B cell (primary cell): ENCODE measurements around the gene DLGAP4. TPM values are rescaled to one million over a fixed set of nuclear protein-coding genes. Genes with fewer than 3 reads are reported as not detected.

Experiments used
- ATAC-seq: fragments of 200-7000 bp; cut with Tn5 transposase; one replicate; pipeline ENCODE4 v1.10.0; 2021; ENCODE audit warnings: low read depth, mild to moderate bottlenecking, moderate number of reproducible peaks, moderate library complexity
- CTCF ChIA-PET: fragments of 350-600 bp; sonication (Branson Sonifier 250); formaldehyde crosslinking; loops from one replicate; lab custom pipeline; 2021; ENCODE audit warnings: antibody characterized with exemption, inconsistent platforms; lab: Charles Lee
- POLR2A ChIA-PET: fragments of 350-600 bp; sonication (Branson Sonifier 250); formaldehyde crosslinking; loops from one replicate; lab custom pipeline; 2021; ENCODE audit warnings: antibody characterized with exemption; lab: Charles Lee
- DNase-seq: peaks from one replicate; pipeline ENCODE4 v3.0.0; 2013
- H2AFZ ChIP-seq: 2 replicates; pipeline ENCODE4 v1.6.1; 2012; ENCODE audit warnings: mild to moderate bottlenecking, low read depth, low read length; ENCODE audit not compliant: insufficient read depth, poor library complexity, severe bottlenecking
- H3K27ac ChIP-seq, 2 donors: 1 replicate in 1 of 2; 2 replicates in 1 of 2; pipeline ENCODE4 v1.5.1; 2012 to 2013; ENCODE audit warnings: low read length in 2 of 2, mild to moderate bottlenecking in 2 of 2, moderate library complexity in 1 of 2
- H3K27me3 ChIP-seq, 4 experiments: fragments of 200-600 bp in 1 of 4; sonication (generic) in 1 of 4; replicated peaks in 1 of 4; 1 replicate in 2 of 4; 2 replicates in 2 of 4; pipeline versions ENCODE4 v1.6.1 to v1.7.0; 2013 to 2016; ENCODE audit warnings: low read length in 3 of 4, mild to moderate bottlenecking in 2 of 4, mixed read lengths in 1 of 4, moderate library complexity in 1 of 4; ENCODE audit not compliant: insufficient read depth in 4 of 4, control insufficient read depth in 3 of 4; ENCODE audit errors: control extremely low read depth in 1 of 4
- H3K36me3 ChIP-seq, 2 experiments: replicated peaks in 1 of 2; 1 replicate in 1 of 2; 2 replicates in 1 of 2; pipeline versions ENCODE4 v1.6.1 to v1.7.1; 2013; ENCODE audit warnings: low read length in 1 of 2; ENCODE audit not compliant: insufficient read depth in 2 of 2, control insufficient read depth in 1 of 2; ENCODE audit errors: control extremely low read depth in 1 of 2, extremely low read depth in 1 of 2
- H3K4me1 ChIP-seq, 2 donors: fragments of 200-600 bp in 1 of 2; sonication (generic) in 1 of 2; 1 replicate in 1 of 2; 2 replicates in 1 of 2; pipeline versions ENCODE4 v1.5.1 to v1.6.1; 2013 to 2017; ENCODE audit warnings: low read length in 2 of 2; ENCODE audit not compliant: control insufficient read depth in 2 of 2, insufficient read depth in 2 of 2
- H3K4me2 ChIP-seq: replicated peaks from 2 replicates; pipeline ENCODE3; 2012; ENCODE audit warnings: mild to moderate bottlenecking, low read depth, low read length; ENCODE audit not compliant: poor library complexity, severe bottlenecking
- H3K4me3 ChIP-seq, 5 experiments: fragments of 200-600 bp in 1 of 5; sonication (generic) in 1 of 5; 1 replicate in 3 of 5; 2 replicates in 2 of 5; pipeline versions ENCODE4 v1.5.1 to v1.7.0; 2011 to 2016; ENCODE audit warnings: low read length in 4 of 5, mild to moderate bottlenecking in 4 of 5, low read depth in 2 of 5, control low read depth in 1 of 5, moderate library complexity in 1 of 5; ENCODE audit not compliant: insufficient read depth in 1 of 5; ENCODE audit errors: control extremely low read depth in 1 of 5, extremely low read depth in 1 of 5
- H3K79me2 ChIP-seq: fragments of 200-600 bp; sonication (generic); one replicate; pipeline ENCODE4 v1.6.0; 2016; ENCODE audit warnings: low read length; ENCODE audit not compliant: control insufficient read depth, insufficient read depth
- H3K9ac ChIP-seq: fragments of 200-600 bp; sonication (generic); 2 replicates; pipeline ENCODE4 v1.6.1; 2017; ENCODE audit warnings: mild to moderate bottlenecking, low read length, moderate library complexity
- H3K9me3 ChIP-seq, 3 donors: one replicate each; pipeline versions ENCODE4 v1.6.1 to v1.7.1; 2013; ENCODE audit warnings: low read length in 2 of 3; ENCODE audit not compliant: control insufficient read depth in 2 of 3, insufficient read depth in 1 of 3; ENCODE audit errors: control extremely low read depth in 1 of 3
- H4K20me1 ChIP-seq: 2 replicates; pipeline ENCODE4 v1.6.0; 2012; ENCODE audit warnings: mild to moderate bottlenecking, low read length; ENCODE audit not compliant: insufficient read depth, control insufficient read depth, poor library complexity, severe bottlenecking
- H3K27ac Mint-ChIP-seq: one replicate; pipeline ENCODE4 v1.8.0; 2021; ENCODE audit warnings: mixed read lengths
- H3K27me3 Mint-ChIP-seq: one replicate; pipeline ENCODE4 v1.8.0; 2021; ENCODE audit warnings: mixed read lengths
- H3K4me1 Mint-ChIP-seq: one replicate; pipeline ENCODE4 v1.8.0; 2021; ENCODE audit warnings: mixed read lengths
- H3K4me3 Mint-ChIP-seq: one replicate; pipeline ENCODE4 v1.8.0; 2021; ENCODE audit warnings: mixed read lengths
- H3K9me3 Mint-ChIP-seq: one replicate; pipeline ENCODE4 v1.8.0; 2022; ENCODE audit warnings: mixed read lengths; ENCODE audit not compliant: insufficient read depth
- EZH2 ChIP-seq: IDR thresholded peaks from 2 replicates; pipeline ENCODE4 v1.6.1; 2012; ENCODE audit warnings: borderline replicate concordance, low read depth, mild to moderate bottlenecking, moderate library complexity, low read length; ENCODE audit not compliant: insufficient read depth, poor library complexity, severe bottlenecking
- WGBS: methylation state at CpG from one replicate; pipeline ENCODE4 v1.1.5; 2013; ENCODE audit warnings: missing lambda C conversion rate; ENCODE audit not compliant: insufficient coverage; 5-methylcytosine and 5-hydroxymethylcytosine counted together
- intact Hi-C: fragments of 100-400 bp; cut with micrococcal nuclease; formaldehyde crosslinking; loops from one replicate; pipeline ENCODE4 v1.10.0; 2022
- polyA plus RNA-seq: library from polyadenylated mRNA; depleted of rRNA; stranded (reverse); fragments of >200 nt; gene quantifications from 2 replicates; pipeline ENCODE4 v1.2.3, GENCODE V29; 2012
- total RNA-seq, 2 donors: library from RNA; stranded (reverse); fragments of 120-200 nt in 1 of 2; gene quantifications; 1 replicate in 1 of 2; 2 replicates in 1 of 2; pipeline versions ENCODE4 v1.2.3 to v1.2.4, GENCODE V29; 2013 to 2022
- TF ChIP-seq, protein P1 (sequence below): fragments of 200-600 bp; IDR thresholded peaks from one replicate; pipeline ENCODE4 v1.8.0; 2022; ENCODE audit warnings: antibody characterized with exemption, mild to moderate bottlenecking

DLGAP4 gene
- total and polyA plus RNA-seq, 2 donors (not counting 1 experiment from before 2014, with no cell fraction given): 68.8 to 87.8 TPM

GRCh38 chr20:36355469-36356171 is 49.5 kb downstream of the DLGAP4 start:
- no peak overlapping the region for H3K27ac ChIP-seq
- H3K9ac ChIP-seq: no peak overlapping the region
- TF ChIP-seq EZH2: no peak
- TF ChIP-seq, protein P1, sequence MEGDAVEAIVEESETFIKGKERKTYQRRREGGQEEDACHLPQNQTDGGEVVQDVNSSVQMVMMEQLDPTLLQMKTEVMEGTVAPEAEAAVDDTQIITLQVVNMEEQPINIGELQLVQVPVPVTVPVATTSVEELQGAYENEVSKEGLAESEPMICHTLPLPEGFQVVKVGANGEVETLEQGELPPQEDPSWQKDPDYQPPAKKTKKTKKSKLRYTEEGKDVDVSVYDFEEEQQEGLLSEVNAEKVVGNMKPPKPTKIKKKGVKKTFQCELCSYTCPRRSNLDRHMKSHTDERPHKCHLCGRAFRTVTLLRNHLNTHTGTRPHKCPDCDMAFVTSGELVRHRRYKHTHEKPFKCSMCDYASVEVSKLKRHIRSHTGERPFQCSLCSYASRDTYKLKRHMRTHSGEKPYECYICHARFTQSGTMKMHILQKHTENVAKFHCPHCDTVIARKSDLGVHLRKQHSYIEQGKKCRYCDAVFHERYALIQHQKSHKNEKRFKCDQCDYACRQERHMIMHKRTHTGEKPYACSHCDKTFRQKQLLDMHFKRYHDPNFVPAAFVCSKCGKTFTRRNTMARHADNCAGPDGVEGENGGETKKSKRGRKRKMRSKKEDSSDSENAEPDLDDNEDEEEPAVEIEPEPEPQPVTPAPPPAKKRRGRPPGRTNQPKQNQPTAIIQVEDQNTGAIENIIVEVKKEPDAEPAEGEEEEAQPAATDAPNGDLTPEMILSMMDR: no peak
- H3K36me3 ChIP-seq: no peaks in the 10 kb centered on the region
- peaks cover 0 to 2% (median 0%) of the 10 kb centered on the region in 4 experiments for H3K27me3 ChIP-seq
- WGBS: 81% methylated on average over 3 of the region's 5 CpGs
- Mint-ChIP-seq H3K27ac (no peak overlapping the region), H3K27me3 (peaks cover 20% of the 10 kb centered on the region), H3K9me3 (no peaks in the 10 kb centered on the region), H3K4me1 (no peaks in the 10 kb centered on the region), H3K4me3 (no peak overlapping the region)
- H3K4me2 ChIP-seq: no peak overlapping the region
- no peak for ATAC-seq
- no peaks in the 10 kb centered on the region for H3K79me2 ChIP-seq
- intact Hi-C loops: no loop called here
- H4K20me1 ChIP-seq: no peaks in the 10 kb centered on the region
- no peak overlapping the region for H3K4me3 ChIP-seq
- DNase-seq: no peak
- ChIA-PET POLR2A (no interaction called here), CTCF (no interaction called here)
- no peak overlapping the region for H2AFZ ChIP-seq
- no peaks in the 10 kb centered on the region for H3K4me1 ChIP-seq
- H3K9me3 ChIP-seq: peaks cover 0 to 11% (median 2%) of the 10 kb centered on the region in 3 donors

DNA sequence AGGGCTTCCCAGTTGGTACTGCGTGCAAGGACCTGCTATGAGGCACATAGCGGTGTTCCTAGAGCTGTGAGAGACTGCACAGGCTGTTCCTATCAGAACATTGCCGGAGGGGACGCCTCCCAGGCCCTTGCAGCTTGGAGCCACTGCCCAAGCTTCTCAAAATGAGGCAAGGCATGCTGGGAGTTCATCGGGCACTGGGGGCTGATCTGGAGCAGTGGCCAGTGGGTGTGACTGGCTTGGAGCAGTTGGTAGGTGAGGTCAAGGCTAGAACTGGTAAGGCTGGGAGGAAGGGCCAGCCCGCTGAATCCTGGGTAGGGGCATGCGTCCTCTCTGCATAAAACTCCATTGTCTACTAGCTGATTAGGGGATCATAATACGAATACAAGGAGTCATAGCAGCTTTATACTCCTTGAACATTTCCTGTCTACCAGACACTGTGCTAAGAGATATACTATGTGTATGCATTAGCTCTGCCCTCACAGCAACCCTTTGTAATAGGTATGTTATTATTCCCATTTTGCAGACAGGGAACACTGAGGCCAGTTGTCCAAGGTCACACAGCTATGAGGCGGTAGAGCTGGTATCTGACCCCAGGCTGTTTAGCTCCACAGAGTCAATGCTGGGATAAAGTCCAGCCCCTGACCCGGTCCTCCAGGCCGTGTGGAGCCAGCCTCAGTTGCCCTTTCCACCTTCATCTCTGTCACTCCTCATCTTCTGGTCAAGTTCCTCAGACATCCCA is 53.7 kb downstream of the DLGAP4 start:
- WGBS: 86% methylated on average over 9 of the region's 11 CpGs
- TF ChIP-seq, protein P1: no peak
- TF ChIP-seq EZH2: no peak
- H3K27me3 Mint-ChIP-seq: peaks cover 31% of the 10 kb centered on the region
- no peak overlapping the region for H3K4me2 ChIP-seq
- no peak overlapping the region for H3K27ac Mint-ChIP-seq
- H3K9me3 ChIP-seq: peaks cover 0 to 8% (median 2%) of the 10 kb centered on the region in 3 donors
- H3K4me3 ChIP-seq: no peak overlapping the region
- H3K27me3 ChIP-seq: no peaks in the 10 kb centered on the region
- no peak overlapping the region for H3K4me3 Mint-ChIP-seq
- H3K27ac ChIP-seq: no peak overlapping the region
- no peak overlapping the region for H2AFZ ChIP-seq
- H3K36me3 ChIP-seq: no peaks in the 10 kb centered on the region
- DNase-seq (no peak), ATAC-seq (no peak)
- H3K4me1 ChIP-seq: no peaks in the 10 kb centered on the region
- H4K20me1 ChIP-seq: no peaks in the 10 kb centered on the region
- POLR2A ChIA-PET: no interaction called here
- H3K9me3 Mint-ChIP-seq: no peaks in the 10 kb centered on the region
- no peaks in the 10 kb centered on the region for H3K79me2 ChIP-seq
- no peaks in the 10 kb centered on the region for H3K4me1 Mint-ChIP-seq
- intact Hi-C loops: no loop called here
- CTCF ChIA-PET: no interaction called here
- H3K9ac ChIP-seq: no peak overlapping the region
